ENCODE data around the gene SACS. TPM values are rescaled to one million over a fixed set of nuclear protein-coding genes. Genes with fewer than 3 reads are reported as not detected.

The SACS gene
- total and polyA plus RNA-seq, 2 donors (not counting 3 experiments of a cell fraction or from before 2014, with no cell fraction given) = 14.8 to 72.7 TPM

DNA sequence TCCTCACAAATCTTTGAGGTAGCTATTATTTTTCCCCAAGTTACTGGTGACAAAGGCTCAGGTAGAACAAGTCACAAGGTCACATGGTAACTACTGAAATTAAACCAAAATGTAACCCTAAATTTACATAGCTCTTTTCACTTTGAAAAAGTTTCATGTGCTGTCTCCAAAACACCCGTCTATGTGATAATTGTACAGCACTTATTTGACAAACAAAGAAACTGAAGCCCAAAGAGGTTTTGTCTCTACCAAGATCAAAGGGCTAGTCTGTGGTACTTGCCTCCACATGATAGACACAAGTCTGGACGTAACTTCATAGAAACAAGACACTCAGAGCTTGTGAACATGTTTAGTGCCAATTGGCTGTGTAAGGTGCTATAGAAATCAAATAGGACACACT is 108.3 kb downstream of the SACS start:
- no peak overlapping the region for H3K27ac ChIP-seq (ENCODE audit: insufficient read depth, low read depth, low read length)
- TF ChIP-seq FOS (IDR thresholded peaks at IDR 0.05; ENCODE audit: borderline replicate concordance, insufficient read depth, low read length) (no peak), JUN (IDR thresholded peaks at IDR 0.05; ENCODE audit: borderline replicate concordance, insufficient read depth, insufficient read length, low read depth) (no peak), EZH2 (IDR thresholded peaks at IDR 0.05; ENCODE audit: borderline replicate concordance, low read depth, low read length, severe bottlenecking) (no peak), MYC (IDR thresholded peaks at IDR 0.05; ENCODE audit: low read depth, low read length) (no peak), GATA2 (IDR thresholded peaks at IDR 0.05; ENCODE audit: insufficient read depth, insufficient read length, low read depth, low read length) (no peak), POLR2AphosphoS5 (IDR thresholded peaks at IDR 0.05; ENCODE audit: insufficient read depth, low read depth, low read length) (no peak), POLR2A (IDR thresholded peaks at IDR 0.05; ENCODE audit: low read depth, low read length) (no peak)
- TF ChIP-seq, protein P1, sequence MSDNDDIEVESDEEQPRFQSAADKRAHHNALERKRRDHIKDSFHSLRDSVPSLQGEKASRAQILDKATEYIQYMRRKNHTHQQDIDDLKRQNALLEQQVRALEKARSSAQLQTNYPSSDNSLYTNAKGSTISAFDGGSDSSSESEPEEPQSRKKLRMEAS (IDR thresholded peaks at IDR 0.05; ENCODE audit: insufficient read depth, insufficient read length) = no peak
- TF ChIP-seq, protein P2, sequence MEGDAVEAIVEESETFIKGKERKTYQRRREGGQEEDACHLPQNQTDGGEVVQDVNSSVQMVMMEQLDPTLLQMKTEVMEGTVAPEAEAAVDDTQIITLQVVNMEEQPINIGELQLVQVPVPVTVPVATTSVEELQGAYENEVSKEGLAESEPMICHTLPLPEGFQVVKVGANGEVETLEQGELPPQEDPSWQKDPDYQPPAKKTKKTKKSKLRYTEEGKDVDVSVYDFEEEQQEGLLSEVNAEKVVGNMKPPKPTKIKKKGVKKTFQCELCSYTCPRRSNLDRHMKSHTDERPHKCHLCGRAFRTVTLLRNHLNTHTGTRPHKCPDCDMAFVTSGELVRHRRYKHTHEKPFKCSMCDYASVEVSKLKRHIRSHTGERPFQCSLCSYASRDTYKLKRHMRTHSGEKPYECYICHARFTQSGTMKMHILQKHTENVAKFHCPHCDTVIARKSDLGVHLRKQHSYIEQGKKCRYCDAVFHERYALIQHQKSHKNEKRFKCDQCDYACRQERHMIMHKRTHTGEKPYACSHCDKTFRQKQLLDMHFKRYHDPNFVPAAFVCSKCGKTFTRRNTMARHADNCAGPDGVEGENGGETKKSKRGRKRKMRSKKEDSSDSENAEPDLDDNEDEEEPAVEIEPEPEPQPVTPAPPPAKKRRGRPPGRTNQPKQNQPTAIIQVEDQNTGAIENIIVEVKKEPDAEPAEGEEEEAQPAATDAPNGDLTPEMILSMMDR (IDR thresholded peaks at IDR 0.05; ENCODE audit: extremely low read depth in 1 of 2, insufficient read depth in 1 of 2, low read depth in 1 of 2, low read length in 2 of 2) = no peak
- no peaks in the 10 kb centered on the region for H3K9me3 ChIP-seq (replicated peaks; ENCODE audit: control insufficient read depth, insufficient read depth, low read length)
- H3K9ac ChIP-seq (replicated peaks; ENCODE audit: extremely low read depth, insufficient read depth, low read length) = no peak overlapping the region
- H2AFZ ChIP-seq (ENCODE audit: low read depth, low read length) = no peak overlapping the region
- H4K20me1 ChIP-seq (replicated peaks; ENCODE audit: control insufficient read depth, extremely low read depth, insufficient read depth, low read length) = no peaks in the 10 kb centered on the region
- POLR2A ChIA-PET = no interaction called here
- dilution Hi-C loops (cut with MboI; ENCODE audit: extremely low pct_ligation_motif_present, low sequenced_read_pairs) (no loop called here), intact Hi-C loops (cut with micrococcal nuclease) (no loop called here)
- H3K9me1 ChIP-seq (replicated peaks; ENCODE audit: control insufficient read depth, extremely low read depth, insufficient read depth, low read length) = no peaks in the 10 kb centered on the region
- H3K36me3 ChIP-seq (ENCODE audit: control insufficient read depth in 2 of 2, extremely low read depth in 1 of 2, insufficient read depth in 2 of 2, low read length in 2 of 2) = no peaks in the 10 kb centered on the region
- H3K4me3 ChIP-seq (replicated peaks in 1 of 3; ENCODE audit: insufficient read depth in 1 of 3, low read depth in 1 of 3, low read length in 3 of 3) = no peak overlapping the region
- H3K79me2 ChIP-seq (ENCODE audit: control insufficient read depth, insufficient read depth, low read length) = no peaks in the 10 kb centered on the region
- no TSS peak for BruUV-seq (replicated peaks)
- H3K4me2 ChIP-seq (ENCODE audit: insufficient read depth, low read length) = no peak overlapping the region
- no peaks in the 10 kb centered on the region for H3K27me3 ChIP-seq (ENCODE audit: control insufficient read depth in 2 of 2, insufficient read depth in 2 of 2, low read length in 2 of 2)
- peaks cover 28% of the 10 kb centered on the region for H3K4me1 ChIP-seq (ENCODE audit: control insufficient read depth, extremely low read depth, insufficient read depth, low read length)
- CTCF ChIA-PET = interaction anchor here (1.9 to 2.3 kb wide), 2 partner anchors 20 to 1687 kb away, joined by 4 to 5 read pairs; no protein-coding TSS in a partner anchor
- FAIRE-seq = no peak
- DNase-seq (ENCODE audit: low read depth, low spot score) = no peak
